MM.1S (cell line): ENCODE measurements around the gene KCNJ2.

Experiments used
- DNase-seq: peaks from one replicate; pipeline ENCODE4 v3.0.0-alpha.2; 2015
- H2AFZ ChIP-seq: fragments of 300-600 bp; sonication (generic); 2 replicates; pipeline ENCODE4 v1.6.0; 2016; ENCODE audit warnings: antibody characterized with exemption, low read length
- H3F3A ChIP-seq: fragments of 300-600 bp; sonication (generic); 2 replicates; pipeline ENCODE4 v1.6.1; 2016; ENCODE audit warnings: mild to moderate bottlenecking, antibody characterized with exemption, low read length, moderate library complexity, mixed read lengths; ENCODE audit not compliant: insufficient read depth
- H3K27ac ChIP-seq: fragments of 300-600 bp; sonication (generic); 2 replicates; pipeline ENCODE4 v1.5.1; 2016; ENCODE audit warnings: mild to moderate bottlenecking, low read length
- H3K27me3 ChIP-seq: fragments of 300-600 bp; sonication (generic); replicated peaks from 2 replicates; pipeline ENCODE4 v1.6.0; 2016; ENCODE audit warnings: low read length; ENCODE audit not compliant: insufficient read depth
- H3K36me3 ChIP-seq: fragments of 300-600 bp; sonication (generic); replicated peaks from 2 replicates; pipeline ENCODE4 v1.6.1; 2016; ENCODE audit warnings: mild to moderate bottlenecking, low read length, mixed read lengths; ENCODE audit not compliant: insufficient read depth
- H3K4me1 ChIP-seq: fragments of 300-600 bp; sonication (generic); 2 replicates; pipeline ENCODE4 v1.6.1; 2016; ENCODE audit warnings: low read length, mixed read lengths
- H3K4me2 ChIP-seq: fragments of 300-600 bp; sonication (generic); 2 replicates; pipeline ENCODE4 v1.6.0; 2016; ENCODE audit warnings: low read depth, low read length
- H3K4me3 ChIP-seq: fragments of 300-600 bp; sonication (generic); 2 replicates; pipeline ENCODE4 v1.5.1; 2016; ENCODE audit warnings: low read length, mixed read lengths
- H3K79me2 ChIP-seq: fragments of 300-600 bp; sonication (generic); 2 replicates; pipeline ENCODE4 v1.6.1; 2016; ENCODE audit warnings: mixed run types, low read length, mixed read lengths
- H3K9ac ChIP-seq: fragments of 300-600 bp; sonication (generic); 2 replicates; pipeline ENCODE4 v1.6.1; 2016; ENCODE audit warnings: low read length, mixed read lengths
- H3K9me2 ChIP-seq: fragments of 300-600 bp; sonication (generic); replicated peaks from 2 replicates; pipeline ENCODE4 v1.6.1; 2016; ENCODE audit warnings: mild to moderate bottlenecking, low read length, mixed read lengths; ENCODE audit not compliant: insufficient read depth
- H3K9me3 ChIP-seq: fragments of 300-600 bp; sonication (generic); replicated peaks from 2 replicates; pipeline ENCODE4 v1.6.1; 2016; ENCODE audit warnings: mild to moderate bottlenecking, low read length, mixed read lengths; ENCODE audit not compliant: insufficient read depth
- H4K20me1 ChIP-seq: fragments of 300-600 bp; sonication (generic); 2 replicates; pipeline ENCODE4 v1.6.1; 2016; ENCODE audit warnings: mild to moderate bottlenecking, low read length, moderate library complexity, mixed read lengths; ENCODE audit not compliant: insufficient read depth
- EZH2 ChIP-seq: fragments of 300-600 bp; sonication (generic); optimal IDR thresholded peaks from 2 replicates; pipeline ENCODE3; 2017; ENCODE audit warnings: low read depth, mild to moderate bottlenecking, antibody characterized with exemption, low read length, mixed read lengths
- EZH2phosphoT487 ChIP-seq: fragments of 300-600 bp; sonication (generic); IDR thresholded peaks from 2 replicates; pipeline ENCODE4 v1.6.1; 2018; ENCODE audit warnings: antibody characterized with exemption, low read length
- TF ChIP-seq, protein P1 (sequence below): fragments of 300-600 bp; sonication (generic); IDR thresholded peaks from 2 replicates; pipeline ENCODE4 v1.5.1; 2016; ENCODE audit warnings: antibody characterized with exemption, low read length, mixed read lengths

KCNJ2 gene

DNA sequence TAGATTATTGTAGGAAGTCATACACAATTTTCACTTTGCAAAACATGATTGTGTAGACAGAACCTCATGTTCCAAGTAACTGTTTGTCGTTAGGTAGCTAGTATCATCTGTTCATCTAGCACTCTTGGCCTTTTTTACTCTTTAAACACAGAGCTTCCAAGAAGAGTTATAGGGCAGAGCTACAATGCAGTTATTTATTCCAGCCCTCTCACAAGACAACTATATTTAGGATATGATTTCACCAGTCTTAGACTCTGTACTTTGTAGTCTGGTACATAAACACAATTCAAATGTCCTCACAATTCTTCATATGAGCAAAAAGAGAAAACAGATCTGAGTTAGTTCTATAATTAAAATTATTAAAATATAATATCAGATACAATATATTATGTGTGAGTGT, 37.9 kb downstream of the KCNJ2 start:
- no peak for DNase-seq
- Histone ChIP-seq H3K27me3 (no peaks in the 10 kb centered on the region), H3K79me2 (no peaks in the 10 kb centered on the region), H3F3A (no peaks in the 10 kb centered on the region), H3K4me3 (no peak overlapping the region), H2AFZ (no peak overlapping the region), H4K20me1 (no peaks in the 10 kb centered on the region), H3K36me3 (no peaks in the 10 kb centered on the region), H3K9me3 (no peaks in the 10 kb centered on the region), H3K9ac (no peak overlapping the region), H3K4me2 (no peak overlapping the region), H3K9me2 (no peaks in the 10 kb centered on the region), H3K4me1 (no peaks in the 10 kb centered on the region), H3K27ac (no peak overlapping the region)
- TF ChIP-seq, protein P1, sequence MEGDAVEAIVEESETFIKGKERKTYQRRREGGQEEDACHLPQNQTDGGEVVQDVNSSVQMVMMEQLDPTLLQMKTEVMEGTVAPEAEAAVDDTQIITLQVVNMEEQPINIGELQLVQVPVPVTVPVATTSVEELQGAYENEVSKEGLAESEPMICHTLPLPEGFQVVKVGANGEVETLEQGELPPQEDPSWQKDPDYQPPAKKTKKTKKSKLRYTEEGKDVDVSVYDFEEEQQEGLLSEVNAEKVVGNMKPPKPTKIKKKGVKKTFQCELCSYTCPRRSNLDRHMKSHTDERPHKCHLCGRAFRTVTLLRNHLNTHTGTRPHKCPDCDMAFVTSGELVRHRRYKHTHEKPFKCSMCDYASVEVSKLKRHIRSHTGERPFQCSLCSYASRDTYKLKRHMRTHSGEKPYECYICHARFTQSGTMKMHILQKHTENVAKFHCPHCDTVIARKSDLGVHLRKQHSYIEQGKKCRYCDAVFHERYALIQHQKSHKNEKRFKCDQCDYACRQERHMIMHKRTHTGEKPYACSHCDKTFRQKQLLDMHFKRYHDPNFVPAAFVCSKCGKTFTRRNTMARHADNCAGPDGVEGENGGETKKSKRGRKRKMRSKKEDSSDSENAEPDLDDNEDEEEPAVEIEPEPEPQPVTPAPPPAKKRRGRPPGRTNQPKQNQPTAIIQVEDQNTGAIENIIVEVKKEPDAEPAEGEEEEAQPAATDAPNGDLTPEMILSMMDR, result no peak
- TF ChIP-seq EZH2phosphoT487 (no peak), EZH2 (no peak)

DNA sequence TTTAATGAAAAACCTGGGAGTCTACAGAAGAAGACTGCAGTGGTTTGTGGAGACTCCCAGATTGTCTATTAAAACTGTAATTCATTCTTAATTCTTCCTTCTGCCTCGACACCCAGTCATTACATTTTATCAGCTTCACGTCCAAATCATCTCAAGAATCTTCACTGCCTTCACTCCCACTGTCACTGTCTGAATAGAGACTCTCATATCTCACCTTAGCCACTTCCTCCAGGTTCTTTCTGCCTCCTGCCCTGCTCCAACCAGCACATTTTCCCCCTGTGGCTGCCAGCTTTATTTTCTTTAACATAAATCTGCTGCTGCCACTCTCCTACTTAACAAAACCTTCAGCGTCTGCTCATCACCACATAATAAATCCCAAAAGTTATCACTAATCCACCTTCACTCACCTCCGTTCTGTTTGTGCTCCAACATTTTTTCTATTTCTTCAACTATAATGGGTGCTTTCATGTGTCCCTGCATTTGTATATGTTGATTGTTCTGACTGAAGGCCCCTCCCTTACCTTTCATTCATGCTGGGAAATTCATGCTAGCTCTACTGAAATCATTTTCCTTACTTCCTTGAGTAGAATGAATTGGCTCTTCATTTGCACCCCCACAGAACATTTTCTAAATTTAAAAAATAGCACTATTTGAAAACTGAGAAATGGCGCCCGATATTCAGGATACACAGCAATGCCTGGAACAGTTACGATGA, 38.9 kb downstream of the KCNJ2 start:
- H3K27ac ChIP-seq, result no peak overlapping the region
- no peaks in the 10 kb centered on the region for H3K27me3 ChIP-seq
- H3K4me2 ChIP-seq, result no peak overlapping the region
- H3K4me1 ChIP-seq, result no peaks in the 10 kb centered on the region
- H3K9me2 ChIP-seq, result no peaks in the 10 kb centered on the region
- no peak for DNase-seq
- no peak overlapping the region for H2AFZ ChIP-seq
- no peak for TF ChIP-seq EZH2phosphoT487
- TF ChIP-seq, protein P1, result no peak
- no peak for TF ChIP-seq EZH2
- no peaks in the 10 kb centered on the region for H3K36me3 ChIP-seq
- H4K20me1 ChIP-seq, result no peaks in the 10 kb centered on the region
- H3K9ac ChIP-seq, result no peak overlapping the region
- no peak overlapping the region for H3K4me3 ChIP-seq
- no peaks in the 10 kb centered on the region for H3K79me2 ChIP-seq
- no peaks in the 10 kb centered on the region for H3F3A ChIP-seq
- no peaks in the 10 kb centered on the region for H3K9me3 ChIP-seq

DNA sequence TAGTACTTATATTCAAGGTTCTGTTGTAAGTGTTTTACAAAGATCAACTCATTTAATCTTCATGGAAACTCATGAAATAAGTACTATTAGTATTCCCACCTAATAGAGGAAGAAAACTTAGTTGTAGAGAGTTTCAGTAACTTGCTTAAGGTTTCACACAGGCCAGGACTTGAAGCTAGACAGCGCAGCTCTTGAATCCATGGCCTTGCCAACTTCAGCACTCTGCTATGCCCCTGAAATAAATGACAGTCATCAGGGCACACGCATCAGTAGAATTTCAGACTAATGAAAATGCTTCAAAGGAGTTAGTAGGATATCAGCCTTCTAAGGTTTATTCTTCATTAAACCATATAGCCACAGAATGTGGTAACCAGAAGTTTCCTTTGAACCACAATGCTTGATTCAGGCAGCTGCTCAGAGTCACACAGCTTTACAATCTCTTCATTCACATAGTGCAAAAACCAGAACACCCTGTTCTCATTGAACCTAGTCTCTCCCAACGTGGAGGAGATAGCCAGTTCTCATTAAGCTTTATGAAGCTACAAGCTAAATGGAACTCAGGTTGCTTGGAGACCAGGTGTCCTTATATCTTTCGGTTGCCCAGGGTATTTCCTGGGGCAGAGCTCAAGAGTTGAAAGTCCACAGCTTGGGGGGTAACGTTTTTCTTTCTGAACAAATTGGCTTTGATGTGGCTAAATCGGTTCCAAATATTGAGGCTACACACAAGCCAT, 39.7 kb downstream of the KCNJ2 start:
- TF ChIP-seq, protein P1, result no peak
- TF ChIP-seq EZH2, result no peak
- TF ChIP-seq EZH2phosphoT487, result no peak
- Histone ChIP-seq H3K36me3 (no peaks in the 10 kb centered on the region), H3F3A (no peaks in the 10 kb centered on the region), H2AFZ (no peak overlapping the region), H3K79me2 (no peaks in the 10 kb centered on the region), H3K9me3 (no peaks in the 10 kb centered on the region), H3K27ac (no peak overlapping the region), H3K9ac (no peak overlapping the region), H3K9me2 (no peaks in the 10 kb centered on the region), H4K20me1 (no peaks in the 10 kb centered on the region), H3K4me1 (no peaks in the 10 kb centered on the region), H3K27me3 (no peaks in the 10 kb centered on the region), H3K4me3 (no peak overlapping the region), H3K4me2 (no peak overlapping the region)
- DNase-seq, result peak; percentile 58
